Body of pancreas (tissue), 4 donors: ENCODE data around the gene ATP2C2.
"Not testable (repeated sequence)": the region's sequence is repeated elsewhere in the genome, so short reads cannot be mapped to it uniquely, and the experiment has no call there.

Experiments
- POLR2A ChIP-seq, 3 donors: fragments of 450-650 bp; IDR thresholded peaks; one replicate each; pipeline ENCODE4 v1.6.1; 2016; ENCODE audit warnings: antibody characterized with exemption in 3 of 3, mild to moderate bottlenecking in 2 of 3
- TF ChIP-seq, protein P1 (sequence below), 7 experiments: fragments of 450-650 bp in 4 of 7; fragments of 200-600 bp in 3 of 7; sonication (generic) in 3 of 7; IDR thresholded peaks; one replicate each; pipeline ENCODE4 v1.5.1; 2016 to 2019; ENCODE audit warnings: antibody characterized with exemption in 7 of 7

DNA sequence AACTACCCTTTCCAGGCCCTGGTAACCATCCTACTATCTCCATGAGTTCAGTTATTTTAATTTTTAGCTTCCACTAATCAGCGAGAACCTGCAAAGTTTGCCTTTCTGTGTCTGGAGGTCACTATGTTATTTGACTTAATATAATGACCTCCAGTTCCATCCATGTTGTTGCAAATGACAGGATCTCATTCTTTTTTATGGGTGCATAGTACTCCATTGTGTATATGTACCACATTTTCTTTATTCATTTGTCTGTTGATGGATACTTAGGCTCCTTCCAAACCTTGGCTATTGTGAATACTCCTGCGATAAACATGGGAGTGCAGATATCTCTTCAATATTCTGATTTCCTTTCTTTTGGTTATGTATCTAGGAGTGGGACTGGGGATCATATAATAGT, 31.6 kb downstream of the ATP2C2 start:
- not testable (repeated sequence) for TF ChIP-seq POLR2A (IDR thresholded peaks at IDR 0.05)
- TF ChIP-seq, protein P1, sequence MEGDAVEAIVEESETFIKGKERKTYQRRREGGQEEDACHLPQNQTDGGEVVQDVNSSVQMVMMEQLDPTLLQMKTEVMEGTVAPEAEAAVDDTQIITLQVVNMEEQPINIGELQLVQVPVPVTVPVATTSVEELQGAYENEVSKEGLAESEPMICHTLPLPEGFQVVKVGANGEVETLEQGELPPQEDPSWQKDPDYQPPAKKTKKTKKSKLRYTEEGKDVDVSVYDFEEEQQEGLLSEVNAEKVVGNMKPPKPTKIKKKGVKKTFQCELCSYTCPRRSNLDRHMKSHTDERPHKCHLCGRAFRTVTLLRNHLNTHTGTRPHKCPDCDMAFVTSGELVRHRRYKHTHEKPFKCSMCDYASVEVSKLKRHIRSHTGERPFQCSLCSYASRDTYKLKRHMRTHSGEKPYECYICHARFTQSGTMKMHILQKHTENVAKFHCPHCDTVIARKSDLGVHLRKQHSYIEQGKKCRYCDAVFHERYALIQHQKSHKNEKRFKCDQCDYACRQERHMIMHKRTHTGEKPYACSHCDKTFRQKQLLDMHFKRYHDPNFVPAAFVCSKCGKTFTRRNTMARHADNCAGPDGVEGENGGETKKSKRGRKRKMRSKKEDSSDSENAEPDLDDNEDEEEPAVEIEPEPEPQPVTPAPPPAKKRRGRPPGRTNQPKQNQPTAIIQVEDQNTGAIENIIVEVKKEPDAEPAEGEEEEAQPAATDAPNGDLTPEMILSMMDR (IDR thresholded peaks at IDR 0.05) = not testable (repeated sequence)
